DLD1 (cell line): ENCODE data around the gene SCN1B.

ENCODE experiments used
- in situ Hi-C: cut with HindIII; loops from 2 replicates; pipeline ENCODE4 v1.10.0; 2017; ENCODE audit warnings: low sequenced_read_pairs

The SCN1B gene

DNA sequence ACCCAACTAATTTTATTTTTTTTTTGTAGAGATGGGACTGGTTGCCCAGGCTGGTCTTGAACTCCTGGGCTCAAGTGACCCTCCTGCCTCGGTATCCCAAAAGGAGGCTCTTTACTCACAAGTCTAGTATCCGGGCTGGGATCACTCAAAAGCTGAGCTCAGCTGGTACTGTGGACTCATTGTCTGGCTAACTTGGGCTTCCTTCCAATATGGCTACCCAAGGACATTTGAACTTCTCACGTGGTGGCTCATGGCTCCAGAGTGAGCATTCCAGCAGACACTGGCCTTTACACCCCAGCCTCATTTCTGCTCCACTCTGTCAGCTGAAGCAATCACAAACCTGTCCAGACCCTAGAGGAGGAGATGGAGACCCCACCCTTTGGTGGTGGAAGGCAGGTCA lies 40.2 kb downstream of the SCN1B start:
- in situ Hi-C loops: no loop called here

GRCh38 chr19:35073516-35073915 lies 43.2 kb downstream of the SCN1B start:
- in situ Hi-C loops: no loop called here

- in situ Hi-C loops: no loop called here
Measured at GRCh38 chr19:35073941-35074340, 43.7 kb downstream of the SCN1B start.

GRCh38 chr19:35074426-35075201 lies 44.3 kb downstream of the SCN1B start:
- in situ Hi-C loops: no loop called here

DNA sequence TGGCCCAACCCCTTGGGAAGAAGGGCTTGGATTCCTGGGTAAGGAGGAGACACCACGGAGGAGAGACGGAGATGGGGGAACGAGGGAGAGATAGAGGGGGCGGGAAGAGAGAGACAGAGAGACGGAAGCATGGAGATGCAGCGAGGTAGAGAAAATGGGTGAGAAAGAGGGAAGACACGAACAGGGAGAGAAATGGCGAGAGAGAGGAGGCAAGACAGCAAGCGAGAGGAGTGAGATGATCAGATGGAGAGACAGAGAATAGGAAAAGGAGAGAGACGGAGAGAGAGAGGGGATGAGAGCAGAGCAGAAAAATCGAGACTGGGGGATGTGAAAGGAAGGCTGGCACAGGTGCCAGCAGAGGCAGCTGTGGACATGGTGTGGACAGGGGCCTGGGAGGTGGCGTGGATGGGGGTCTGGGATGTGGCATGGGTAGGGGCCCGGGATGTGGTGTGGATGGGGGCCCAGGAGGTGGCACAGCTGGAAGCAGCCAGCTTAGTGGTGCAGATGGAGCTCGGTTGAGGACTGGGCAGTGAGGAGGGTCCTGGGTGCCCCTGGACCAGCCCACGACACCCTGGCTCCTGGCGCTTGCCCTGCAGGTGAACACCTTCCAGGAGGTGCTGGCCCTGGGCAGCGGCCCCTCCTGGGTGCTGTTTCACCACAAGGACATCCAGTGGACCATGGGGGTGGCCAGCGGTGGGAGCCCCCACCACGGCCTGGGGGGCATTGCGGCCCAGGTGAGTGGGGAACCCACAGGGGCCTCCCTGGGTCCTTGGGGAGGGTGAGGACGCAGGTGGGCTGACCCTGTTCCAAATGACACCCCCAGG lies 45.1 kb downstream of the SCN1B start:
- in situ Hi-C loops: no loop called here

- in situ Hi-C loops: no loop called here
Measured at GRCh38 chr19:35076026-35076370, 45.7 kb downstream of the SCN1B start.

- in situ Hi-C loops: no loop called here
Measured at GRCh38 chr19:35076657-35077056, 46.4 kb downstream of the SCN1B start.

GRCh38 chr19:35077411-35078223 lies 47.3 kb downstream of the SCN1B start:
- in situ Hi-C loops: no loop called here

GRCh38 chr19:35079826-35080225 lies 49.6 kb downstream of the SCN1B start:
- in situ Hi-C loops: no loop called here

GRCh38 chr19:35080613-35081170 lies 50.4 kb downstream of the SCN1B start:
- in situ Hi-C loops: no loop called here

GRCh38 chr19:35081201-35081600 lies 50.9 kb downstream of the SCN1B start:
- in situ Hi-C loops: no loop called here

- in situ Hi-C loops: no loop called here
Measured at GRCh38 chr19:35083691-35084508, 53.6 kb downstream of the SCN1B start.

DNA sequence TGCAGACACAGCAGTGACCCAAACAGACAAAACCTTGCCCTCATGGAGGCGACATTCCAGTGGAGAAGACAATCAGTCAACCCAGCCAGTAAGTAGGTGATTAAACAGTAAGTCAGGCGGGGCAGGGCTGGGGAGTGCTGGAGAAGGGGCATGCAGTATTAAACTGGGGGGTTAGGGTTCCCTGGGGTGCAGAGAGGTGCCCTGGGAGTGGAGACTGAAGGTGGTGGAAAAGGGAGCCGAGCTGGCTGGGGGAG lies 54.2 kb downstream of the SCN1B start:
- in situ Hi-C loops: no loop called here

- in situ Hi-C loops: no loop called here
Measured at GRCh38 chr19:35085947-35086346, 55.7 kb downstream of the SCN1B start.

- in situ Hi-C loops: no loop called here
Measured at GRCh38 chr19:35086455-35086854, 56.2 kb downstream of the SCN1B start.

DNA sequence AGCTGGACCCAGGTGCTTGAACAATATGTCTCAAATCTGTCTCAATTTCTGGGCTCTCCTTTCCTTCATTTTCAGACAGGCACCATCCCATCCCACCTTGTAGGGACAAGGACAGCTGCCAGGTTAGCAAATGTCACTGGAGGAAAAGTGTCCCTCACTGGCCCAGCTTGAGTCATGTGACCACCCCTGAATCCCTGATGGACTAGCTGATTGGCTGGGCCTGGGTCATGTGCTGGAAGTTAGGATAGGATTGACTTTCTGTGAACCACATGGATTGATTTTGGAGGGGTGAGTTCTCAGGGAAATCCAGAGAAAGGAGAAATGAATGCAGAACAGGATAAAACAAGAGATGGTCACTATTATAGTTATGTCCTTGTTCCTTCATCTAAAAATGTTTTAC lies 57.1 kb downstream of the SCN1B start:
- in situ Hi-C loops: no loop called here

DNA sequence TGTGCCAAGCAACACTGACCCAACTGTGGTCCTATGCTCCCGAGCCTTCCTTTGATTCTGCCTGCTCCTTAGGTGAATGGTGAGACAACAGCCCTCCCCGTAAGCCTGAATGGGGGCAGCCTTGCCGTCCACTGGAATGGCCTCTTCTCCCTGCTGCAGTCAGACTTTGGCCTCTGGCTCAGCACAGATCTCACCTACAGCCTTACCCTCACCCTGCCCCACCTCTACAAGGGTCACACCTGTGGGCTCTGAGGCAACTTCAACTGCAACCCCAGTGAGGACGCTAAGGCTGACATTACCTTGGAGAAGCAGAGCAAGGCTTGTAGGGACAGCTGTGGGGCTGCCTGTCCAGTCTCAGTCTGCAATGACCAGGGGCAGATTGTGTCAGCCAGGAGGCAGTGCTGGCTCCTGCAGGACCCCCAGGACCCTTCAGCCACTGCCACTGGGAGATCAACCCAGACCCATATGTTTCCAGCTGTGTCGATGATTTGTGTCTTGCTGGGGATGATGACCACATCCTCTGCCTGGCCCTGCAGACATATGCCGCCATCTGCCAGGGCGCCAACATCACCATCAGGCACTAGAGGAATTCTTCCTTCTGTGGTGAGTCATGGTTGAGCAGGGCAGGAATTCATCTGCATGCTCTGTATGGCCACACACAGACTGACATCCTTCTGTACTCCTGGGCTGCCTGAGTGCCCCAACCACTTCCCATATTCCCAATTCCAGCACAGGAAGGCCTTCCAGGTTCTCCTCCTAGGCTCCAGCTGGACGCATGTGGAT lies 58.1 kb downstream of the SCN1B start:
- in situ Hi-C loops: no loop called here

GRCh38 chr19:35089554-35089953 lies 59.3 kb downstream of the SCN1B start:
- in situ Hi-C loops: no loop called here
